HCT116 (cell line): ENCODE data around the gene RYR3. TPM values are rescaled to one million over a fixed set of nuclear protein-coding genes. Genes with fewer than 3 reads are reported as not detected.

Experiments
- ATAC-seq: fragments of 200-7000 bp; cut with Tn5 transposase; 2 replicates; pipeline ENCODE4 v1.9.1; 2020; ENCODE audit warnings: mild to moderate bottlenecking, moderate library complexity
- BruUV-seq: library from RNA; stranded (reverse); fragments of 400-500 nt; replicated peaks from 2 replicates; lab custom pipeline; 2021; lab: Mats Ljungman, UMichigan
- CTCF ChIA-PET: fragments of 300-600 bp; sonication (Branson Sonifier 250); formaldehyde crosslinking; loops from one replicate; lab custom pipeline; 2021; ENCODE audit warnings: antibody characterized with exemption; lab: Charles Lee
- POLR2A ChIA-PET: fragments of 300-600, 350-600 bp; sonication (Branson Sonifier 250); formaldehyde crosslinking; loops from one replicate; lab custom pipeline; 2021; ENCODE audit warnings: antibody characterized with exemption; lab: Charles Lee
- RAD21 ChIA-PET, 2 experiments: fragments of 300-600 bp; sonication (Branson Sonifier 250); formaldehyde crosslinking; loops; one replicate each; lab custom pipeline; 2023; ENCODE audit warnings: low total read pairs in 2 of 2; ENCODE audit not compliant: uncharacterized antibody in 2 of 2, unreplicated experiment in 2 of 2, low non-redundant PET in 1 of 2; lab: Charles Lee
- DNase-seq: peaks from one replicate; pipeline ENCODE4 v3.0.0-alpha.2; 2010; ENCODE audit warnings: low read depth, low spot score
- H2AFZ ChIP-seq: fragments of 200-600 bp; shearing (Covaris generic), sonication (generic); 2 replicates; pipeline ENCODE4 v1.6.1; 2017; ENCODE audit warnings: low read depth, mixed run types, mixed read lengths, antibody characterized with exemption, low read length; ENCODE audit not compliant: poor library complexity, severe bottlenecking
- H3K27ac ChIP-seq: 2 replicates; pipeline ENCODE4 v1.5.1; 2012; ENCODE audit warnings: low read depth, low read length
- H3K27me3 ChIP-seq: fragments of 200-600 bp; sonication (generic); 2 replicates; pipeline ENCODE4 v1.6.1; 2016; ENCODE audit warnings: mixed run types, low read length, mixed read lengths; ENCODE audit not compliant: insufficient read depth
- H3K36me3 ChIP-seq, 2 experiments: fragments of 200-500 bp in 1 of 2; fragments of 200-600 bp in 1 of 2; sonication (Bioruptor generic) in 1 of 2; sonication (generic) in 1 of 2; 2 replicates each; pipeline versions ENCODE4 v1.5.1 to v1.6.1; 2014 to 2016; ENCODE audit warnings: low read length in 2 of 2, inconsistent platforms in 1 of 2, mixed read lengths in 1 of 2, mixed run types in 1 of 2; ENCODE audit not compliant: insufficient read depth in 2 of 2, control insufficient read depth in 1 of 2
- H3K4me1 ChIP-seq, 2 experiments: fragments of 200-600 bp in 1 of 2; sonication (generic) in 1 of 2; 2 replicates each; pipeline versions ENCODE4 v1.5.1 to v1.6.1; 2012 to 2017; ENCODE audit warnings: low read length in 2 of 2, inconsistent platforms in 1 of 2, mild to moderate bottlenecking in 1 of 2, mixed read lengths in 1 of 2, mixed run types in 1 of 2, moderate library complexity in 1 of 2; ENCODE audit not compliant: insufficient read depth in 2 of 2, control insufficient read depth in 1 of 2
- H3K4me2 ChIP-seq: fragments of 200-600 bp; sonication (generic); 2 replicates; pipeline ENCODE4 v1.6.1; 2017; ENCODE audit warnings: mixed run types, low read length, mixed read lengths
- H3K4me3 ChIP-seq, 2 experiments: fragments of 200-600 bp in 1 of 2; sonication (generic) in 1 of 2; replicated peaks in 1 of 2; 2 replicates each; pipeline ENCODE4 v1.5.1; 2011 to 2016; ENCODE audit warnings: low read length in 2 of 2, control low read depth in 1 of 2, low read depth in 1 of 2, mild to moderate bottlenecking in 1 of 2, mixed read lengths in 1 of 2, mixed run types in 1 of 2
- H3K79me2 ChIP-seq: fragments of 200-600 bp; sonication (generic); 2 replicates; pipeline ENCODE4 v1.6.1; 2017; ENCODE audit warnings: mild to moderate bottlenecking, mixed run types, low read length, moderate library complexity, mixed read lengths; ENCODE audit not compliant: insufficient read depth
- H3K9ac ChIP-seq: fragments of 200-600 bp; sonication (generic); 2 replicates; pipeline ENCODE4 v1.6.1; 2016; ENCODE audit warnings: low read length, mixed read lengths
- H3K9me2 ChIP-seq: fragments of 200-600 bp; sonication (generic), shearing (Covaris generic); 2 replicates; pipeline ENCODE4 v1.6.1; 2017; ENCODE audit warnings: mixed run types, mild to moderate bottlenecking, moderate library complexity; ENCODE audit not compliant: insufficient read depth
- H3K9me3 ChIP-seq, 2 experiments: fragments of 200-500 bp in 1 of 2; fragments of 200-600 bp in 1 of 2; sonication (Bioruptor generic) in 1 of 2; sonication (generic) in 1 of 2; 2 replicates each; pipeline ENCODE4 v1.6.1; 2014 to 2017; ENCODE audit warnings: low read length in 2 of 2, mixed read lengths in 2 of 2, inconsistent platforms in 1 of 2, low read depth in 1 of 2, mild to moderate bottlenecking in 1 of 2, mixed run types in 1 of 2, moderate library complexity in 1 of 2; ENCODE audit not compliant: control insufficient read depth in 1 of 2, insufficient read depth in 1 of 2
- H4K20me1 ChIP-seq: fragments of 200-600 bp; sonication (generic), shearing (Covaris generic); 2 replicates; pipeline ENCODE4 v1.6.1; 2017; ENCODE audit warnings: mixed run types, mild to moderate bottlenecking, moderate library complexity; ENCODE audit not compliant: insufficient read depth
- ATF3 ChIP-seq: IDR thresholded peaks from 2 replicates; pipeline ENCODE4 v1.6.1; 2012
- CEBPB ChIP-seq: IDR thresholded peaks from 2 replicates; pipeline ENCODE4 v1.6.1; 2012; ENCODE audit warnings: low read depth
- ELF1 ChIP-seq: IDR thresholded peaks from 2 replicates; pipeline ENCODE4 v1.6.1; 2012; ENCODE audit warnings: low read depth, borderline replicate concordance
- EZH2 ChIP-seq: fragments of 200-600 bp; sonication (generic); IDR thresholded peaks from 2 replicates; pipeline ENCODE4 v1.6.1; 2017; ENCODE audit warnings: antibody characterized with exemption, mixed run types
- EZH2phosphoT487 ChIP-seq: fragments of 200-600 bp; IDR thresholded peaks from 2 replicates; pipeline ENCODE4 v1.6.1; 2018; ENCODE audit warnings: antibody characterized with exemption, borderline replicate concordance
- FOSL1 ChIP-seq: IDR thresholded peaks from 2 replicates; pipeline ENCODE4 v1.6.1; 2012; ENCODE audit warnings: low read depth
- JUND ChIP-seq: IDR thresholded peaks from 2 replicates; pipeline ENCODE4 v1.6.1; 2012
- MAX ChIP-seq: IDR thresholded peaks from 2 replicates; pipeline ENCODE4 v1.6.1; 2012
- REST ChIP-seq: IDR thresholded peaks from 2 replicates; pipeline ENCODE4 v1.6.1; 2012; ENCODE audit warnings: low read depth
- SP1 ChIP-seq: IDR thresholded peaks from 2 replicates; pipeline ENCODE4 v1.6.1; 2012; ENCODE audit warnings: low read depth
- SRF ChIP-seq: IDR thresholded peaks from 2 replicates; pipeline ENCODE4 v1.6.1; 2012; ENCODE audit warnings: low read depth
- TCF7L2 ChIP-seq: IDR thresholded peaks from 2 replicates; pipeline ENCODE4 v1.7.0; 2011; ENCODE audit warnings: borderline replicate concordance, inconsistent platforms; ENCODE audit not compliant: insufficient read depth, insufficient read length; ENCODE audit errors: extremely low read depth
- YY1 ChIP-seq: IDR thresholded peaks from 2 replicates; pipeline ENCODE4 v1.6.1; 2011; ENCODE audit warnings: low read length, low read depth, moderate library complexity, mild to moderate bottlenecking; ENCODE audit not compliant: insufficient replicate concordance; ENCODE audit errors: extremely low read depth
- ZFX ChIP-seq: fragments of 450-650 bp; IDR thresholded peaks from 2 replicates; pipeline ENCODE4 v1.6.1; 2017
- ZNF274 ChIP-seq: fragments of 200-500 bp; sonication (Bioruptor generic); IDR thresholded peaks from 2 replicates; pipeline ENCODE4 v1.6.1; 2014; ENCODE audit warnings: mild to moderate bottlenecking, low read depth, low read length, inconsistent platforms
- intact Hi-C: fragments of 100-400 bp; cut with micrococcal nuclease; formaldehyde crosslinking; loops from 2 replicates; pipeline ENCODE4 v1.10.0; 2022
- total RNA-seq: library from RNA; stranded (reverse); gene quantifications from one replicate; pipeline ENCODE4 v1.2.1, GENCODE V29; 2021; ENCODE audit not compliant: unreplicated experiment

The RYR3 gene
- total RNA-seq, 1 experiment from 2014 or later: not detected

GRCh38 chr15:33398555-33398954, 87.8 kb downstream of the RYR3 start:
- no peaks in the 10 kb centered on the region for H3K79me2 ChIP-seq
- H3K9ac ChIP-seq: no peak overlapping the region
- no peaks in the 10 kb centered on the region for H3K4me1 ChIP-seq
- H3K4me3 ChIP-seq: no peak overlapping the region
- ChIA-PET POLR2A (no interaction called here), RAD21 (no interaction called here), CTCF (no interaction called here)
- no peaks in the 10 kb centered on the region for H3K36me3 ChIP-seq
- no peak for DNase-seq
- TF ChIP-seq JUND: no peak
- no peak for TF ChIP-seq ZFX
- TF ChIP-seq EZH2phosphoT487: no peak
- TF ChIP-seq ATF3: no peak
- TF ChIP-seq ZNF274: no peak
- TF ChIP-seq SRF: no peak
- no peak for TF ChIP-seq YY1
- no TSS peak for BruUV-seq
- intact Hi-C loops: no loop called here
- H2AFZ ChIP-seq: no peak overlapping the region
- no peak for ATAC-seq
- no peak overlapping the region for H3K27ac ChIP-seq
- no peak overlapping the region for H3K4me2 ChIP-seq
- no peaks in the 10 kb centered on the region for H3K9me3 ChIP-seq
- peaks cover 73% of the 10 kb centered on the region for H3K27me3 ChIP-seq
- no peaks in the 10 kb centered on the region for H4K20me1 ChIP-seq
- no peaks in the 10 kb centered on the region for H3K9me2 ChIP-seq

GRCh38 chr15:33400941-33401340, 90.2 kb downstream of the RYR3 start:
- Histone ChIP-seq H2AFZ (no peak overlapping the region), H3K36me3 (no peaks in the 10 kb centered on the region), H3K79me2 (no peaks in the 10 kb centered on the region), H3K27ac (no peak overlapping the region), H3K4me1 (no peaks in the 10 kb centered on the region), H3K4me2 (no peak overlapping the region), H3K9me2 (no peaks in the 10 kb centered on the region), H4K20me1 (no peaks in the 10 kb centered on the region), H3K9ac (no peak overlapping the region), H3K4me3 (no peak overlapping the region), H3K9me3 (no peaks in the 10 kb centered on the region), H3K27me3 (peaks cover 59% of the 10 kb centered on the region)
- ChIA-PET POLR2A (no interaction called here), CTCF (no interaction called here), RAD21 (no interaction called here)
- intact Hi-C loops: no loop called here
- TF ChIP-seq EZH2phosphoT487 (no peak), ELF1 (no peak), ZFX (no peak), TCF7L2 (no peak), SRF (no peak), YY1 (no peak), MAX (no peak), CEBPB (no peak), SP1 (no peak), EZH2 (no peak), REST (no peak), FOSL1 (no peak)
- no TSS peak for BruUV-seq
- DNase-seq (no peak), ATAC-seq (no peak)
